HepG2 (cell line): ENCODE results near the gene PRKCZ. TPM values are rescaled to one million over a fixed set of nuclear protein-coding genes. Genes with fewer than 3 reads are reported as not detected.

Experiments
- BRCA1 ChIP-seq: sonication (generic); formaldehyde crosslinking; IDR thresholded peaks from 2 replicates; pipeline ENCODE4 v1.4.0; 2020; ENCODE audit warnings: missing genetic modification reagents
- ETV6 ChIP-seq: sonication (generic); formaldehyde crosslinking; conservative IDR thresholded peaks from 2 replicates; pipeline ENCODE4 v1.4.0; 2020; ENCODE audit warnings: missing genetic modification reagents
- FIP1L1 ChIP-seq: fragments of 200-400 bp; formaldehyde crosslinking; IDR thresholded peaks from 2 replicates; pipeline ENCODE4 v1.6.1; 2018; ENCODE audit warnings: low read depth, mild to moderate bottlenecking, low read length, moderate library complexity, borderline replicate concordance; ENCODE audit not compliant: insufficient read depth
- GMEB1 ChIP-seq: sonication (generic); formaldehyde crosslinking; IDR thresholded peaks from 2 replicates; pipeline ENCODE4 v1.5.1; 2020; ENCODE audit warnings: missing genetic modification reagents, mild to moderate bottlenecking, borderline replicate concordance
- GTF2F1 ChIP-seq: fragments of 150-350 bp; IDR thresholded peaks from 2 replicates; pipeline ENCODE4 v1.6.1; 2014; ENCODE audit warnings: low read length
- HMGXB4 ChIP-seq, 2 experiments: sonication (generic) in 1 of 2; formaldehyde crosslinking in 1 of 2; IDR thresholded peaks; 2 replicates each; pipeline versions ENCODE4 v1.4.0 to v1.6.1; 2018 to 2020; ENCODE audit warnings: missing genetic modification reagents in 2 of 2, borderline replicate concordance in 1 of 2, low read depth in 1 of 2, mild to moderate bottlenecking in 1 of 2, missing biosample characterization in 1 of 2
- MTF2 ChIP-seq: sonication (generic); formaldehyde crosslinking; IDR thresholded peaks from 2 replicates; pipeline ENCODE4 v1.5.0; 2020; ENCODE audit warnings: missing genetic modification reagents, borderline replicate concordance
- REST ChIP-seq, 2 experiments: IDR thresholded peaks; 2 replicates each; pipeline ENCODE4 v1.6.1; 2011 to 2012; ENCODE audit warnings: low read length in 2 of 2, borderline replicate concordance in 1 of 2, low read depth in 1 of 2, mild to moderate bottlenecking in 1 of 2, moderate library complexity in 1 of 2
- SUZ12 ChIP-seq: fragments of 150-350 bp; IDR thresholded peaks from 2 replicates; pipeline ENCODE4 v1.6.1; 2014; ENCODE audit warnings: low read depth, low read length
- SYNCRIP ChIP-seq: fragments of 200-400 bp; formaldehyde crosslinking; IDR thresholded peaks from 2 replicates; pipeline ENCODE4 v1.6.1; 2018; ENCODE audit warnings: mild to moderate bottlenecking, low read depth, low read length; ENCODE audit not compliant: insufficient read depth
- TBP ChIP-seq: sonication (generic); formaldehyde crosslinking; IDR thresholded peaks from 2 replicates; pipeline ENCODE4 v1.5.0; 2020; ENCODE audit warnings: missing genetic modification reagents
- THAP11 ChIP-seq: IDR thresholded peaks from 2 replicates; pipeline ENCODE4 v1.6.1; 2016; ENCODE audit warnings: missing biosample characterization, missing genetic modification reagents
- ZBTB3 ChIP-seq: sonication (generic); formaldehyde crosslinking; IDR thresholded peaks from 2 replicates; pipeline ENCODE4 v1.4.0; 2020; ENCODE audit warnings: low read depth, mild to moderate bottlenecking, moderate library complexity, missing genetic modification reagents, borderline replicate concordance
- ZFP37 ChIP-seq: sonication (generic); formaldehyde crosslinking; IDR thresholded peaks from 2 replicates; pipeline ENCODE4 v1.4.0; 2020; ENCODE audit warnings: missing genetic modification reagents, borderline replicate concordance
- ZFP90 ChIP-seq: sonication (generic); formaldehyde crosslinking; IDR thresholded peaks from 2 replicates; pipeline ENCODE4 v1.8.0; 2022; ENCODE audit warnings: missing genetic modification reagents, mild to moderate bottlenecking, inconsistent platforms, borderline replicate concordance
- ZMAT5 ChIP-seq: sonication (generic); formaldehyde crosslinking; IDR thresholded peaks from 2 replicates; pipeline ENCODE4 v1.5.0; 2020; ENCODE audit warnings: mild to moderate bottlenecking, low read depth, missing genetic modification reagents, borderline replicate concordance
- ZNF18 ChIP-seq: sonication (generic); formaldehyde crosslinking; IDR thresholded peaks from 2 replicates; pipeline ENCODE4 v1.8.0; 2022; ENCODE audit warnings: mild to moderate bottlenecking, missing genetic modification reagents; ENCODE audit not compliant: insufficient replicate concordance
- ZNF784 ChIP-seq: sonication (generic); formaldehyde crosslinking; IDR thresholded peaks from 2 replicates; pipeline ENCODE4 v1.5.1; 2020; ENCODE audit warnings: missing genetic modification reagents, mild to moderate bottlenecking, borderline replicate concordance
- polyA plus RNA-seq, 8 experiments: library from polyadenylated mRNA; depleted of rRNA in 3 of 8; stranded (reverse) in 7 of 8; unstranded in 1 of 8; fragments of >200 nt; fragmentation: Illumina TruSeq in 4 of 8; extraction: Trizol in 4 of 8; gene quantifications; 2 replicates each; pipeline versions ENCODE4 v1.2.1 to v1.2.3, GENCODE V29; 2011 to 2016; ENCODE audit warnings: low read depth in 4 of 8, missing spikeins in 1 of 8, mixed read lengths in 1 of 8; ENCODE audit not compliant: insufficient read depth in 1 of 8
- total RNA-seq, 5 experiments: library from RNA; depleted of rRNA; stranded (reverse); fragments of >200 nt; fragmentation: Illumina TruSeq; extraction: Trizol; gene quantifications; 2 replicates each; pipeline ENCODE4 v1.2.3, GENCODE V29; 2016; ENCODE audit warnings: low read depth in 1 of 5

The PRKCZ gene
- total and polyA plus RNA-seq, 2 of the 13 experiments (the other 11 are each of a cell fraction or from before 2014, with no cell fraction given): 34.7 to 85.2 TPM

- TF ChIP-seq REST (IDR thresholded peaks at IDR 0.05; ENCODE audit: borderline replicate concordance in 1 of 2, low read depth in 1 of 2, low read length in 2 of 2): no peak
- TF ChIP-seq ZMAT5 (CRISPR knock-in tag): no peak
- no peak for TF ChIP-seq SYNCRIP
- no peak for TF ChIP-seq ZBTB3
- no peak for TF ChIP-seq ETV6 (CRISPR knock-in tag)
- no peak for TF ChIP-seq TBP (CRISPR knock-in tag)
- no peak for TF ChIP-seq SUZ12
- TF ChIP-seq ZFP37 (CRISPR knock-in tag): no peak
- no peak for TF ChIP-seq GMEB1
- TF ChIP-seq GTF2F1: no peak
- TF ChIP-seq ZNF18 (CRISPR knock-in tag): no peak
- TF ChIP-seq BRCA1 (CRISPR knock-in tag): no peak
- TF ChIP-seq ZFP90 (CRISPR knock-in tag): no peak
- TF ChIP-seq THAP11: no peak
- TF ChIP-seq FIP1L1: no peak
- no peak for TF ChIP-seq ZNF784 (CRISPR knock-in tag)
- peak; percentile 84 to 96 for TF ChIP-seq HMGXB4 (CRISPR knock-in tag; IDR thresholded peaks at IDR 0.05; ENCODE audit: borderline replicate concordance in 1 of 2, low read depth in 1 of 2)
- TF ChIP-seq MTF2 (CRISPR knock-in tag): no peak
Measured at GRCh38 chr1:2046174-2046917, 3.9 kb upstream of the PRKCZ start (continued).
